GM23338 (cell line): ENCODE data around the gene GNB5. TPM values are rescaled to one million over a fixed set of nuclear protein-coding genes. Genes with fewer than 3 reads are reported as not detected.

Experiments
- ATAC-seq: fragments of 200-7000 bp; cut with Tn5 transposase; 3 replicates; pipeline ENCODE4 v1.9.1; 2020
- DNase-seq: peaks from one replicate; pipeline ENCODE4 v3.0.0-alpha.2; 2015; ENCODE audit warnings: low spot score
- H2AFZ ChIP-seq: fragments of 200-600 bp; sonication (generic); 2 replicates; pipeline ENCODE4 v1.8.0; 2016; ENCODE audit warnings: antibody characterized with exemption, mild to moderate bottlenecking, moderate library complexity
- H3F3A ChIP-seq: fragments of 200-600 bp; sonication (generic); replicated peaks from 2 replicates; pipeline ENCODE4 v1.8.0; 2017; ENCODE audit warnings: antibody characterized with exemption, mixed run types, low read depth
- H3K27ac ChIP-seq: fragments of 200-600 bp; sonication (generic); 2 replicates; pipeline ENCODE4 v1.6.1; 2016; ENCODE audit warnings: low read depth
- H3K27me3 ChIP-seq: fragments of 200-600 bp; sonication (generic); 2 replicates; pipeline ENCODE4 v1.8.0; 2016; ENCODE audit warnings: mild to moderate bottlenecking, mixed run types, moderate library complexity; ENCODE audit not compliant: insufficient read depth
- H3K36me3 ChIP-seq: fragments of 200-600 bp; sonication (generic); 2 replicates; pipeline ENCODE4 v1.8.0; 2016; ENCODE audit warnings: mild to moderate bottlenecking; ENCODE audit not compliant: insufficient read depth
- H3K4me1 ChIP-seq: fragments of 200-600 bp; sonication (generic); 2 replicates; pipeline ENCODE4 v1.8.0; 2016; ENCODE audit warnings: mild to moderate bottlenecking, moderate library complexity; ENCODE audit not compliant: insufficient read depth
- H3K4me2 ChIP-seq: fragments of 200-600 bp; sonication (generic); 2 replicates; pipeline ENCODE4 v1.7.1; 2017; ENCODE audit warnings: mixed run types
- H3K4me3 ChIP-seq: fragments of 200-600 bp; sonication (generic); 2 replicates; pipeline ENCODE4 v1.6.1; 2016; ENCODE audit warnings: mixed run types
- H3K79me2 ChIP-seq: fragments of 200-600 bp; sonication (generic); replicated peaks from 2 replicates; pipeline ENCODE4 v1.8.0; 2017; ENCODE audit warnings: mild to moderate bottlenecking; ENCODE audit not compliant: insufficient read depth
- H3K9me2 ChIP-seq: fragments of 200-600 bp; sonication (generic); 2 replicates; pipeline ENCODE4 v1.8.0; 2017; ENCODE audit not compliant: insufficient read depth
- H4K20me1 ChIP-seq: fragments of 200-600 bp; sonication (generic); replicated peaks from 2 replicates; pipeline ENCODE4 v1.8.0; 2017; ENCODE audit warnings: mild to moderate bottlenecking; ENCODE audit not compliant: insufficient read depth
- H3K27ac Mint-ChIP-seq: 2 replicates; pipeline ENCODE4 v1.8.0; 2020; ENCODE audit warnings: inconsistent platforms, mild to moderate bottlenecking, moderate library complexity, mixed read lengths
- H3K27me3 Mint-ChIP-seq: 3 replicates; pipeline ENCODE4 v1.8.0; 2022; ENCODE audit warnings: low read depth, mild to moderate bottlenecking, moderate library complexity, mixed read lengths, inconsistent platforms; ENCODE audit not compliant: insufficient read depth, poor library complexity
- H3K36me3 Mint-ChIP-seq: 3 replicates; pipeline ENCODE4 v1.8.0; 2021; ENCODE audit warnings: low read depth, mild to moderate bottlenecking, inconsistent platforms, moderate library complexity, mixed read lengths
- H3K4me1 Mint-ChIP-seq: 3 replicates; pipeline ENCODE4 v1.8.0; 2020; ENCODE audit warnings: mild to moderate bottlenecking, inconsistent platforms, mixed read lengths
- H3K4me3 Mint-ChIP-seq: 3 replicates; pipeline ENCODE4 v1.8.0; 2021; ENCODE audit warnings: moderate library complexity, mild to moderate bottlenecking, inconsistent platforms, mixed read lengths
- H3K9me3 Mint-ChIP-seq: 3 replicates; pipeline ENCODE4 v1.8.0; 2020; ENCODE audit warnings: moderate library complexity, mild to moderate bottlenecking, inconsistent platforms, mixed read lengths
- CREB1 ChIP-seq: fragments of 250-450 bp; sonication (Bioruptor Pico); IDR thresholded peaks from 2 replicates; pipeline ENCODE4 v1.5.0; 2020; ENCODE audit warnings: low read depth, mild to moderate bottlenecking, moderate library complexity
- CTCF ChIP-seq, 2 experiments: fragments of 200-600 bp in 1 of 2; sonication (generic) in 1 of 2; conservative IDR thresholded peaks; 2 replicates each; pipeline versions ENCODE4 v1.5.1 to v1.6.1; 2016 to 2017; ENCODE audit warnings: antibody characterized with exemption in 2 of 2, low read depth in 2 of 2, mild to moderate bottlenecking in 2 of 2, moderate library complexity in 1 of 2
- ETS1 ChIP-seq: IDR thresholded peaks from 2 replicates; pipeline ENCODE4 v1.6.1; 2016; ENCODE audit warnings: antibody characterized with exemption
- EZH2 ChIP-seq: fragments of 200-600 bp; sonication (generic); IDR thresholded peaks from one replicate; pipeline ENCODE4 v1.8.0; 2017; ENCODE audit warnings: antibody characterized with exemption, mild to moderate bottlenecking, low read depth; ENCODE audit not compliant: unreplicated experiment
- EZH2phosphoT487 ChIP-seq: fragments of 200-600 bp; sonication (generic); IDR thresholded peaks from one replicate; pipeline ENCODE4 v1.8.1; 2018; ENCODE audit warnings: antibody characterized with exemption; ENCODE audit not compliant: unreplicated experiment
- JUNB ChIP-seq: IDR thresholded peaks from one replicate; pipeline ENCODE4 v1.6.1; 2016; ENCODE audit warnings: antibody characterized with exemption; ENCODE audit not compliant: unreplicated experiment
- POLR2AphosphoS5 ChIP-seq: IDR thresholded peaks from 2 replicates; pipeline ENCODE4 v1.6.1; 2016; ENCODE audit warnings: antibody characterized with exemption, low read depth
- REST ChIP-seq: IDR thresholded peaks from one replicate; pipeline ENCODE4 v1.6.1; 2018; ENCODE audit warnings: antibody characterized with exemption; ENCODE audit not compliant: unreplicated experiment
- STAT1 ChIP-seq: IDR thresholded peaks from one replicate; pipeline ENCODE4 v1.6.1; 2016; ENCODE audit warnings: antibody characterized with exemption; ENCODE audit not compliant: unreplicated experiment
- ZNF114 ChIP-seq: fragments of 250-450 bp; sonication (Bioruptor Pico); IDR thresholded peaks from 2 replicates; pipeline ENCODE4 v1.5.0; 2020; ENCODE audit warnings: mild to moderate bottlenecking, moderate library complexity
- ZNF331 ChIP-seq: fragments of 250-450 bp; sonication (Bioruptor Pico); IDR thresholded peaks from 2 replicates; pipeline ENCODE4 v1.5.0; 2020; ENCODE audit warnings: low read depth, mild to moderate bottlenecking, moderate library complexity
- polyA plus RNA-seq: library from polyadenylated mRNA; unstranded; fragments of >200 nt; fragmentation: Nextera tagmentation; extraction: Ambion mirVana; gene quantifications from 2 replicates; pipeline ENCODE4 v1.2.1, GENCODE V29; 2016
- total RNA-seq: library from RNA; depleted of rRNA; stranded (reverse); fragments of >200 nt; shearing (Covaris generic); gene quantifications from 2 replicates; pipeline ENCODE4 v1.2.3, GENCODE V29; 2014

The GNB5 gene
- total and polyA plus RNA-seq, 2 experiments from 2014 or later: 23.0 to 40.8 TPM

GRCh38 chr15:52146261-52146660 is 44.9 kb downstream of the GNB5 start:
- Histone ChIP-seq H3K4me3 (no peak overlapping the region), H2AFZ (no peak overlapping the region), H3K27ac (no peak overlapping the region), H3K4me1 (no peaks in the 10 kb centered on the region), H3K36me3 (peaks cover 21% of the 10 kb centered on the region), H3K4me2 (no peak overlapping the region), H4K20me1 (no peaks in the 10 kb centered on the region), H3K9me2 (no peaks in the 10 kb centered on the region), H3F3A (no peaks in the 10 kb centered on the region), H3K27me3 (no peaks in the 10 kb centered on the region), H3K79me2 (no peaks in the 10 kb centered on the region)
- ATAC-seq (no peak), DNase-seq (no peak)
- H3K4me1 Mint-ChIP-seq: no peaks in the 10 kb centered on the region
- H3K4me3 Mint-ChIP-seq: no peak overlapping the region
- TF ChIP-seq CREB1 (no peak), ETS1 (no peak), ZNF331 (CRISPR knock-in tag) (no peak), JUNB (no peak), CTCF (conservative IDR thresholded peaks at IDR 0.05; ENCODE audit: low read depth in 2 of 2) (no peak), REST (no peak), EZH2phosphoT487 (no peak), ZNF114 (CRISPR knock-in tag) (no peak), POLR2AphosphoS5 (no peak), EZH2 (no peak), STAT1 (no peak)
- peaks cover 3% of the 10 kb centered on the region; the same call in 1 of the 3 replicates for H3K9me3 Mint-ChIP-seq
- no peak overlapping the region for H3K27ac Mint-ChIP-seq
- H3K27me3 Mint-ChIP-seq: no peaks in the 10 kb centered on the region
- H3K36me3 Mint-ChIP-seq: peaks cover 36% of the 10 kb centered on the region
